HG02642 (cell line): Measurements from ENCODE around the gene TFPT.

Experiments used
- ATAC-seq: cut with Tn5 transposase; IDR thresholded peaks from one replicate; pipeline ENCODE4 v1.9.1; 2021; ENCODE audit warnings: mild to moderate bottlenecking; ENCODE audit not compliant: unreplicated experiment, poor library complexity

The TFPT gene

GRCh38 chr19:54115109-54116063 is at the start of gene TFPT, which contains the start of gene PRPF31:
Gene TFPT, minus strand, starts transcription at chr19:54115657. Its CDS starts 388 bp downstream, at chr19:54115269.
Gene PRPF31, plus strand, starts transcription at chr19:54115754. Its CDS starts 2,525 bp downstream, at chr19:54118279.
- peak; percentile 84 for ATAC-seq

GRCh38 chr19:54165222-54165621 is 49.8 kb upstream of the TFPT start:
- no peak for ATAC-seq

GRCh38 chr19:54164369-54165068 is 49.1 kb upstream of the TFPT start:
- ATAC-seq: no peak

- ATAC-seq: no peak
Observed at GRCh38 chr19:54162884-54163283, 47.4 kb upstream of the TFPT start.

- ATAC-seq: no peak
Observed at GRCh38 chr19:54162241-54162805, 46.9 kb upstream of the TFPT start.

- no peak for ATAC-seq
Observed at GRCh38 chr19:54160854-54161253, 45.4 kb upstream of the TFPT start.

- ATAC-seq: no peak
Observed at GRCh38 chr19:54160182-54160811, 44.8 kb upstream of the TFPT start.

GRCh38 chr19:54159352-54160181 is 44.1 kb upstream of the TFPT start, which contains the start of gene LENG1:
Gene LENG1, minus strand, starts transcription at chr19:54159721. Its CDS starts 26 bp downstream, at chr19:54159695.
- peak; percentile 90 for ATAC-seq

GRCh38 chr19:54158812-54159351 is 43.4 kb upstream of the TFPT start:
- no peak for ATAC-seq

GRCh38 chr19:54156953-54157352 is 41.5 kb upstream of the TFPT start:
- ATAC-seq: no peak

- ATAC-seq: no peak
Observed at GRCh38 chr19:54156490-54156889, 41.0 kb upstream of the TFPT start.

GRCh38 chr19:54155694-54156093 is 40.2 kb upstream of the TFPT start:
- no peak for ATAC-seq

- ATAC-seq: no peak
Observed at GRCh38 chr19:54154603-54155345, 39.3 kb upstream of the TFPT start.

GRCh38 chr19:54153731-54154326 is 38.4 kb upstream of the TFPT start:
- ATAC-seq: no peak

GRCh38 chr19:54152878-54153524 is 37.5 kb upstream of the TFPT start:
- no peak for ATAC-seq

GRCh38 chr19:54152267-54152666 is 36.8 kb upstream of the TFPT start:
- no peak for ATAC-seq

GRCh38 chr19:54151362-54152035 is 36.0 kb upstream of the TFPT start:
- ATAC-seq: no peak
